ENCODE data around the gene ACTL10.

Gene ACTL10

DNA sequence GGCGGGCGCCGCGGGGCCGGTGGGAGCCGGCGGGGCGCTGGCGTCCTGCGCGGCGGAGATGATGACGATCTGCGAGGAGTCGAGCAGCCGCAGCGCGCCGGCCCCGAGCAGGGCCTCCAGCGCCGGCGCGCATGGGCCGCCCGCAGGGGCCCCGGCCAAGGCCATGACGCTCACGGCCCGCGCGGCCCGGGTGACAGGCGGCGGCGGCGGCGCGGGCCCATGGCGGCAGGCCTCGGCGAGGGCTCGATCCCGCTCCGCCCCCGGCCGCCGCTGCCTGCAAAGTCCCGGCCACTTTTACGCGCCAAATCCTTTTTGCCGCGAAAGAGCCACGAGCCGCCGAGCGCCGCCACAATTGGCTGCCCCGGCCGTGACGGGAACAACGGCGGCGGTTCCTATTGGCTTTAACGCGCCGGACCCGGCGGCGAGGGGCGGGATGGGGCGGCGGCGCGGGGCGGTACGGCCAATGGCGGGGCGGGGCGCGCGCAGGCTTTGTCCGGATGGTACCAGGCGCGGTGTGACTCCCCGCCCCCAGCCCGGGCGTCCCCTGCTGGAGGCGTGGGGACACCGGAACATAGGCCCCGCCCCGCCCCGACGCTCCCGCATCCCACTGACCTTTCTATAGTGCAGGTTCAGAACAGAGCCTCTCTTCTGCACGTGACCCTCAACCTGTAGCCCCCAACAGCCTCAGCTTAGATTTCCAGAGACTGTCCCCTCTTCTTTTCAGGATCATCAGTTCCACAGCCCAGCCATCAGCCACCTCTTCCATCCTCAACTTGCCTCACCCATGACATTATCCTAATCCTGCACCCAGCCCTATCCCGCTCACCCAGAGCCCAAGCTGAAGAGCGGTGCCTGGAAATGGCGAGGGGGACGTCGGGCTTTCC, 19.6 kb downstream of the ACTL10 start, which contains the start of gene E2F1:
E2F1 (minus strand) TSS at position 286 of the 884 bp plus-strand sequence; CDS start at position 165, 121 bp downstream.
- TF ChIP-seq GATA2 (IDR thresholded peaks at IDR 0.05; ENCODE audit: low read depth, low read length) = no peak
- no peak for TF ChIP-seq GATA3 (IDR thresholded peaks at IDR 0.05; ENCODE audit: low read depth, low read length)

DNA sequence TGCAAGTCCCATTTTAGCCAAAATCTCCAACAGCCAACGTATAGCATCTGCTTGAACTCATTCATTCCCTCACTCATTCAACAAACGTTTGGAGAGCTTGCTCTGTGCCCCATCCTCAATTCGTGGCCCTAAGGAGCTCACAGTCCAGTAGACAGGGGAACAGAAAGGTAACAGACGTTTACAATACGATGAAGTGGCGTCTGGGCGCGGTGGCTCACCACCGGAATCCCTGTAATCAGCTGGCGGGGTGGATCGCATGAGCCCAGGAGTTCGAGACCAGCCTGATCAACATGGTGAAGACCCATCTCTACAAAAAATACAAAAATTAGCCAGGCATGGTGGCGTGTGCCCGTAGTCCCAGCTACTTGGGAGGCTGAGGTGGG, 20.2 kb downstream of the ACTL10 start:
- TF ChIP-seq GATA3 (IDR thresholded peaks at IDR 0.05; ENCODE audit: low read depth, low read length) (no peak), GATA2 (IDR thresholded peaks at IDR 0.05; ENCODE audit: low read depth, low read length) (no peak)

DNA sequence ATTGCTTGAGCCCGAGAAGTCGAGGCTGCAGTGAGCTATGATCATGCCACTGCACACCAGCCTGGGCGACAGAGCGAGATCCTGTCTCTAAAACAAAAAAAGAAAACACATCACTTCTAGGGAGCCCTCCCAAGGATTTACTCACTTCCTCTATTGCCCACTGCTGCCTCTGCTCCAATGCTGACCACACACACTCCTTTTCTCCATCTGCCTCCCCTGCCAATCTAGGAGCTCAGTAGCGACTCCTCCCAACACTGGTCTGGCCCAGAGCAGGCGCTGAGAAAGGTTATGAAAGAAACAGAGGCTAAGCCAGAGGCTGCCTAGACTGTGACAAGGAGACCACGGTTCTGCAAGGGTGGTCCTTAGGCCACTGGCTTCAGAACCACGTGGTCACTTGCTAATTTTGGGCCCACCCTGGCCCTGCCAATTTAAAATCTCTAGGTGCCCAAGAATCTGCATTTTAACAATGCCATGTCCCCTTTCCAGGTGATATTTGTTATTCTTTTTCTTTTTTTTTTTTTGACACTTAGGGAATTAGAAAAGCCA, 20.7 kb downstream of the ACTL10 start:
- TF ChIP-seq GATA2 (IDR thresholded peaks at IDR 0.05; ENCODE audit: low read depth, low read length) (no peak), GATA3 (IDR thresholded peaks at IDR 0.05; ENCODE audit: low read depth, low read length) (no peak)

DNA sequence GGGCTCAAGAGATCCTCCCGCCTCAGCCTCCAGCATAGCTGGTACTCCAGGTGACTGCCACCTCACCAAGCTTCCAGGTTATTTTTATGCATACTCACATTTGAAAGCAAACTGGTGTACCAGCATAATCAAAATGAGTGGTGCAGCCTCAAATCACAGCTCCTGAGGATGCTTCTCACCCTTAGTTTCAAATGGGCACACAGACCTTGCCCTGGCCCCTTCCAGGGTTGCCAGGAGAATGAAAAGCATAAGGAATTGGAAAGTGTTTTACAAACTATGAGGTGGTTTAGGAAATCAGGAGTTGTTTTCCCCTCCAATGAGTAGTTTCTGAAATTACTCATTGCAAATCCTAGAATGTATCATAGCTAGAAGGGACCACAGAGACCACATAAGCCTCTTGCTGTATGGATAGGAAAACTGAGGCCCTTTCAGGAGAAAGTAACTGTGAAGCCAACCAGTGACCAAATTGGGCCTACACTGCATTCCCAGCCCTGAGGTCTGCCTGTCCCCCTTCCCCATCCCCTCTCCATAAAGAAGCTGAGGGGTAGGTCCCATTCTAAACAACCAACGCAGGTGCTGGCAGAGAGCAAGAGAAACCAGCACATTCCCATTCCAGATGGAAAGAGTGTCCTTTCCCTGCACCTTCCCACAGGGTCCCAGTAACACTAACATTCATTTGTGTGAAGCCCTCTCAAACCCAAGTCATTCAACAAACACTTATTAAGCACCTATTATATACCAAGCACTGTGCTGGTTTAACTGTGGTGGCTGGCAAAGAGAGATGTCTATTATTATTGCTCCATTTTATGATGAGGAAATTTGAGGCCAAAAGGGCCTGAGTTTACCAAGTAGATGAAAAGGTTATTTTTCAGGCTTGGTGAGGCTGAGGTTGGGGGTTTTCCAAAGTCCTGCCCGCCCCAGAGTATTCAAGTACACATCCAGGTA, 21.5 kb downstream of the ACTL10 start:
- no peak for TF ChIP-seq GATA3 (IDR thresholded peaks at IDR 0.05; ENCODE audit: low read depth, low read length)
- no peak for TF ChIP-seq GATA2 (IDR thresholded peaks at IDR 0.05; ENCODE audit: low read depth, low read length)

DNA sequence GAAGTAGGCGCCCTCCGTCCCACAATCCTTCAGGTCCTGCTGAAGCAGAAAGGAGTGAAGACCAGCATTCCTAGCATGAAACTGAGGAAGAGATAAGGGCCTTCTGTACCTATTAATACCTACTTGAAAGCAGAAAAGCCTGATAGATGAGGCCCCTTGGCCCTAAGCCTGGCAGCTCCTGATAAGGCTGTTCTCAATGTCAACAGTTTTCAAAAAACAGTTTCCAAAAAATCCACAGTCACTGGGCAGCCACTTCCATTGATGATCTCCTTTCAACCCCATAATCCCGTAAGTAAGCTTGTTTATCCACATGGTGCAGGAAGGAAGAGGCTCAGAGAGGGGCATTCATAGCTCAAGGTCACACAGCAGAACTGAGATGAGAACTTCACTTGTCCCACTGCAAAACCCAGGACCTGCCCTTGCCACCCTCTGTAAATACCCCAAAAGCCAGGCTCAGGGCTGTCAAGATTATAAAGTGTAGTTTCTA, 22.2 kb downstream of the ACTL10 start:
- TF ChIP-seq GATA2 (IDR thresholded peaks at IDR 0.05; ENCODE audit: low read depth, low read length) = no peak
- no peak for TF ChIP-seq GATA3 (IDR thresholded peaks at IDR 0.05; ENCODE audit: low read depth, low read length)

DNA sequence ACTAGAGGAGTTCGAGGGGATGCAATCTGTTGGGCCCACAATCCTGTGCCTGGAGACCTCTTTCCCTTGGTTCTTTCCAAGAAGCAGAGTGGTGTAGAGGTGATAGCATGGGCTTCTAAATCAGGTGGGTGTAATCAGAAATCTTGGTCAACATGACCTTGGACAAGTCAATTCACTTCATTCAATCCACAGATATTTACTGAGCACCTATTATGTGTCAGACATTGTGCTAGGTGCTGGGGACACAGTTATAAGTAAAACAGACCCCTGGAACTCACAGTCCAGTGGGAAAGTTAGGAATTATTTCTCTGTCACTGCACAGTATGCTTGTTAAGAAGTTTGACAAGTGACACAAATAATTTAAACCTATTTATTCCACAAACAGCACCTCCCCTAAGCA, 22.8 kb downstream of the ACTL10 start:
- TF ChIP-seq GATA2 (IDR thresholded peaks at IDR 0.05; ENCODE audit: low read depth, low read length) (no peak), GATA3 (IDR thresholded peaks at IDR 0.05; ENCODE audit: low read depth, low read length) (no peak)

DNA sequence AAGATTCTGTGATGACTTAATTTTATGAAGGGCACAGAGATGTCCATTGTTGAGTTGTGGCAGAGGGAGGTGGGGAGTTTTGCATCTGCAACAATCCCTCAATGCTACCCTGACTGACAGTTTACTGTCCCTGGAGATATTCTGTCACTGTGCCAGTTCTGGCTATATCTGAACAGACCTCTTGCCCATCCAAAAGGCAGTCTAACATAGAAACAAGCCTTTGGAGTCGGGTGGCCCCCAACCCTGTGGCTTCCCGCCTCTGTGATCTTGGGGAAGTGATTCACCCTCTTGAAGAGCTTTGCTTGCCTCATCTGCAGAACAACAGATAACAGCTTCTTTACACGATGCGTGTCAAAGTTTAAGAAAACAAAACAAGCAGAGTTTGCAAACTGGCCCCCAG, 23.2 kb downstream of the ACTL10 start:
- no peak for TF ChIP-seq GATA2 (IDR thresholded peaks at IDR 0.05; ENCODE audit: low read depth, low read length)
- no peak for TF ChIP-seq GATA3 (IDR thresholded peaks at IDR 0.05; ENCODE audit: low read depth, low read length)

DNA sequence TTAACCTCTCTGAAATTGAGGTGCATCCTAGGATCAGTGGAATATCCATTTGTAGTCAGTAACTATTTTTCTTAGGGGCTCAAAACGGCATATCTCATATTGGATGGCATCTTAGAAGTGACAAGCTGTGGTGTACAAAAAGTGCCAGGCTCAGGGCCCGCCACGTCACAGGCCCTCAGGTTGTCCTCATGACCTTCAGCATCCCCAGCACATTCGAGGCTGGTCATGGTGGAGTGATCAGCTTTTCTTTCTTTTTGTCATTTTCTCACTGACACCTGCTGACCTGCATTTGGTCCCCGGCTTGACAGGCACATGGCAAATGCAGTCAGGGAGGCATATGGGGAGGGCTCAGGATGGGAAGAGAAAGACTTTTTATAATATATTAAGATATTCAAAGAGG, 26.5 kb downstream of the ACTL10 start:
- no peak for TF ChIP-seq GATA2 (IDR thresholded peaks at IDR 0.05; ENCODE audit: low read depth, low read length)
- no peak for TF ChIP-seq GATA3 (IDR thresholded peaks at IDR 0.05; ENCODE audit: low read depth, low read length)

DNA sequence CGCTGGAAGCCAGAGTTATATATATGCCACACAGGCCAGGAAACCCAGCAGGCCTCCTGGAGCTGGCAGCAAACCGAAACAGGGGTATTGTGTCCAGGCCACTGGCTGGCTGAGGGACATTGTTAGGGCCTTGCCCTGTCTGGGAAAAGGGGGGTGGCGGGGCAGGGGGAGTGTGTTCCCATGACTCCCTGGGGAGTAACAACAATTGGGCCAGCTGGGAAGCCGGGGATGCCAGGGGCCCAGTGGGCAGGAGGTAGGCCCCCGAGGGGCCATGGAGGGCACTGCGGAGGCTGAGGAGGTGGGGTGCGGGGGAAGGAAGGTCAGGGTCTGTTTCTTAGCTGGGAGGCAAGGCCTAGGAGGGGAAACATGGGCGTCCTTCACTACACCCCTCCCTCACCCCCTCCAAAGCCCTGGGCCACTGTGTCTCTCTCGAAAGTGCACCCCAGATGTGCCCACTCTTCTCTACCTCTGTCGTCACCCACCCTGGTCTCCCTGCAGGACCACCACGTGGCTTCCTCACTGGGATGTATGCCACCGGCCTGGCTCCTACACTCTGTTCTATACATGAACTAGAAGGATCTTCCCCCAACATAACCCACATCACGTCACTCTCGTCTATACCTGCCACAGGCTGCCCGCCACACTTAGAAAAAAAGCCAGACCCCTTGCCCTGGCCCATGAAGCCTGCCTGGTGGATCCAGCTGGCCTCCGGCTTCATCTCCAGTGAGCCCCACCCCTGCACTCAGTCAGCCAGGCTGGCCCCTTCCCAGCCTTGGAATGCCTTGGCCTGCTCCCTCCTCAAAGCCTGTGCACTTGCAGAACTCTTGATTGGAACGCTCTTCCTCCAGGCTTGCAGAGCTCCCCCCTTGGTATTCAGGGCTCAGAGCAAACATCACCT, 27.2 kb downstream of the ACTL10 start:
- no peak for TF ChIP-seq GATA3 (IDR thresholded peaks at IDR 0.05; ENCODE audit: low read depth, low read length)
- no peak for TF ChIP-seq GATA2 (IDR thresholded peaks at IDR 0.05; ENCODE audit: low read depth, low read length)

DNA sequence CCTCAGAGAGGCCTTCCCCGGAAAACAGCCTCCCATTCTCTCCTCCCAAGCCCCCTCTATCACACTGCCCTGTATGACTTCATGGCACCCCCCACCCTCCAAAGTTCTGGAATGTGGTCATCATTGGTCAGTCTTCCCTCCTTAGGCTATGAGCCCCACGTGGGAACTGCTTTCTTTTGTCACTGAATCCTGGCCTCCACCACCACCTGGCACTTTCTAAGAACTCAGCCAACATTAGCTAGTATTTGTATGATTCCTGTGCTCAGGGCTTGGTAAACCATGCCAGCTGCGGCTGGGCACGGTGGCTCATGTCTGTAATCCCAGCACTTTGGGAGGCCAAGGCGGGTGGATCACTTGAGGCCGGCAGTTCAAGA, 27.9 kb downstream of the ACTL10 start:
- TF ChIP-seq GATA2 (IDR thresholded peaks at IDR 0.05; ENCODE audit: low read depth, low read length) = no peak
- TF ChIP-seq GATA3 (IDR thresholded peaks at IDR 0.05; ENCODE audit: low read depth, low read length) = no peak

DNA sequence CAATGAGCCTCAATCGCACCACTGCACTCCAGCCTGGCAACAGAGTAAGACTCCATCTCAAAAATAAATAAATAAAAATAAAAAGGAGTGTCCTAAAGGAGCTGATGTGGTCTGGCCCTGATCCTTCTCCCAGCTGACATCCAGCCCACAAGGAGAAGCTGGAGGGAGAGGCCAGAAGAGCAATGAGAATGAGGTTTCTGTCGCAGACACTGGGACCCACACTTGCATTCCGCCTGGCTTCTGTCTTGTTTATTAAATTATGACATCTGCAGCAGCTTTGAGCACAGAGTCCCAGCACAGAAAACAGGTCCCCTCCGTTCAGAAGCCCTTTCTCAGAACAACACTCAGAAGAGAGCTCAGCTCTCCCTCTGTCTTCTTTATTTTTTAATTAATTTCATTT, 29.7 kb downstream of the ACTL10 start:
- TF ChIP-seq GATA2 (IDR thresholded peaks at IDR 0.05; ENCODE audit: low read depth, low read length) = no peak
- no peak for TF ChIP-seq GATA3 (IDR thresholded peaks at IDR 0.05; ENCODE audit: low read depth, low read length)

DNA sequence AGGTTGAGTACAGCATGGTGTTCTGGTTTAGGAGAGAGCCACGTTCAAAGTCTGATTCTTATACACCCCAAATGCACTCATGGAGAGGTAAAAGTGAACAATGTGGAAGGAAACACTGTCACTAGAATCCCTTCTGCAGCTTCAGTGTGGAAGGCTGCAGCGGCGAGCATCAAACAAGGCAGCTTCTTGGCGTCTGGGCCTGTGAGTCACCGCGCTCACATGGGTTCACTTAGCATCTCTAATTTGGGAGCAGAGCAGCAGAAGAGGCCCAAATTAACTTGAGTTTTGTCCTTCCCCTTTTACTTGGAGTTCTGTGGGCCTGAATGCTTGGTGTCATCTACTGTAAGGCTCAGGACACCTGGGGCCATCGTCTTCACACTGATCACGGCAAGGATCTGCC, 30.4 kb downstream of the ACTL10 start:
- TF ChIP-seq GATA3 (IDR thresholded peaks at IDR 0.05; ENCODE audit: low read depth, low read length) = no peak
- TF ChIP-seq GATA2 (IDR thresholded peaks at IDR 0.05; ENCODE audit: low read depth, low read length) = no peak

All from SH-SY5Y (cell line).